Left colon (tissue), 2 donors: ENCODE measurements around the gene ADH1C. TPM values are rescaled to one million over a fixed set of nuclear protein-coding genes. Genes with fewer than 3 reads are reported as not detected.
A peak's percentile ranks its signal among the peaks of the same experiment; 100 is the strongest.
"Not testable (repeated sequence)": the region's sequence is repeated elsewhere in the genome, so short reads cannot be mapped to it uniquely, and the experiment has no call there.

Source experiments
- ATAC-seq: fragments of 200-7000 bp; cut with Tn5 transposase; one replicate; pipeline ENCODE4 v1.9.1; 2020; ENCODE audit warnings: mild to moderate bottlenecking, moderate library complexity
- DNase-seq, 2 donors: peaks; one replicate each; pipeline ENCODE4 v3.0.0-alpha.2; 2020
- intact Hi-C, 2 donors: fragments of 100-400 bp; cut with DNase I in 1 of 2; cut with micrococcal nuclease in 1 of 2; formaldehyde crosslinking; loops; one replicate each; pipeline versions ENCODE4 v1.11.2 to v1.14.0; 2022; cut with DNase I, micrococcal nuclease
- total RNA-seq, 2 donors: library from RNA; stranded (reverse); fragmentation: NEBNext Ultra II Directional; extraction: Animal tissue kit (Norgen Biotek cat#: 25700); gene quantifications; one replicate each; pipeline ENCODE4 v1.2.1, GENCODE V29; 2021
- donor health status: DM: no; HTN: no; CAD: no.
- donor health status: DM: yes; HTN: yes; CAD: no.

Gene ADH1C
- total RNA-seq, 2 donors from 2014 or later, result 259 to 373 TPM

GRCh38 chr4:99361899-99362275 is 9.3 kb upstream of the ADH1C start:
- no peak for ATAC-seq
- intact Hi-C loops, result no loop called here

GRCh38 chr4:99361268-99361898 is 8.8 kb upstream of the ADH1C start:
- intact Hi-C loops, result no loop called here
- ATAC-seq (no peak), DNase-seq (no peak)

More at GRCh38 chr4:99361899-99362275, 9.3 kb upstream of the ADH1C start:
- DNase-seq, result no peak

GRCh38 chr4:99359480-99360204 is 7.1 kb upstream of the ADH1C start:
- intact Hi-C loops, result no loop called here
- DNase-seq (no peak), ATAC-seq (no peak)

- intact Hi-C loops, result no loop called here
- ATAC-seq, result peak; percentile 45
- no peak for DNase-seq
Observed at GRCh38 chr4:99357948-99358347, 5.4 kb upstream of the ADH1C start.

- no peak for ATAC-seq
- intact Hi-C loops, result no loop called here
- no peak for DNase-seq
Observed at GRCh38 chr4:99356992-99357391, 4.4 kb upstream of the ADH1C start.

- ATAC-seq, intact Hi-C loops, DNase-seq: not testable (repeated sequence)
Observed at GRCh38 chr4:99356149-99356548, 3.6 kb upstream of the ADH1C start.

- DNase-seq, result no peak
- intact Hi-C loops, result no loop called here
- peak; percentile 45 for ATAC-seq
Observed at GRCh38 chr4:99351487-99351886, 1.1 kb downstream of the ADH1C start.

GRCh38 chr4:99349338-99349737 is 3.2 kb downstream of the ADH1C start:
- intact Hi-C loops, result no loop called here
- ATAC-seq, result no peak
- no peak for DNase-seq

GRCh38 chr4:99342624-99343023 is 9.9 kb downstream of the ADH1C start:
- ATAC-seq, intact Hi-C loops, DNase-seq: not testable (repeated sequence)

GRCh38 chr4:99341426-99341825 is 11.1 kb downstream of the ADH1C start:
- DNase-seq (no peak), ATAC-seq (no peak)
- intact Hi-C loops, result no loop called here

- ATAC-seq (no peak), DNase-seq (no peak)
- intact Hi-C loops, result no loop called here
Observed at GRCh38 chr4:99339172-99339571, 13.4 kb downstream of the ADH1C start.

- intact Hi-C loops, result no loop called here
- DNase-seq (no peak), ATAC-seq (no peak)
Observed at GRCh38 chr4:99336553-99336952, 16.0 kb downstream of the ADH1C start.

- no peak for DNase-seq
- ATAC-seq, result peak; percentile 57
- intact Hi-C loops, result no loop called here
Observed at GRCh38 chr4:99334880-99335279, 17.7 kb downstream of the ADH1C start.

- ATAC-seq (no peak), DNase-seq (no peak)
- intact Hi-C loops, result no loop called here
Observed at GRCh38 chr4:99330648-99331047, 21.9 kb downstream of the ADH1C start.

GRCh38 chr4:99329876-99330275 is 22.7 kb downstream of the ADH1C start:
- DNase-seq, result no peak
- ATAC-seq, result no peak
- intact Hi-C loops, result loop anchor here in 1 of 2 donors (10.0 kb wide), 1 partner anchor 55 kb away; no protein-coding TSS in a partner anchor

GRCh38 chr4:99324979-99325378 is 27.6 kb downstream of the ADH1C start:
- peak in 1 of 2 donors; percentile 71 for DNase-seq
- no peak for ATAC-seq
- intact Hi-C loops, result loop anchor here in 1 of 2 donors (10.0 kb wide), 1 partner anchor 60 kb away; no protein-coding TSS in a partner anchor

- DNase-seq, result no peak
- intact Hi-C loops, result loop anchor here in 1 of 2 donors (10.0 kb wide), 1 partner anchor 60 kb away; no protein-coding TSS in a partner anchor
- no peak for ATAC-seq
Observed at GRCh38 chr4:99324361-99324760, 28.2 kb downstream of the ADH1C start.

- intact Hi-C loops, result loop anchor here in 1 of 2 donors (10.0 kb wide), 1 partner anchor 61 kb away; no protein-coding TSS in a partner anchor
- ATAC-seq, result no peak
- DNase-seq, result no peak
Observed at GRCh38 chr4:99323756-99324155, 28.8 kb downstream of the ADH1C start.

GRCh38 chr4:99321241-99322191 is 31.0 kb downstream of the ADH1C start, which contains the start of gene ADH1B:
Gene ADH1B (minus strand): TSS chr4:99321401. CDS start chr4:99321331, 70 bp downstream.
- ATAC-seq (no peak), DNase-seq (no peak)
- intact Hi-C loops, result loop anchor here in 1 of 2 donors (10.0 kb wide), 1 partner anchor 63 kb away; no protein-coding TSS in a partner anchor
